GM23248 (cell line): Measurements from ENCODE around the gene LAMB2.

Experiments
- EZH2 ChIP-seq: fragments of 200-600 bp; sonication (generic); IDR thresholded peaks from 2 replicates; pipeline ENCODE4 v1.6.1; 2018; ENCODE audit warnings: antibody characterized with exemption, mild to moderate bottlenecking; ENCODE audit not compliant: insufficient read depth, poor library complexity, severe bottlenecking
- EZH2phosphoT487 ChIP-seq: fragments of 200-600 bp; sonication (generic); IDR thresholded peaks from 2 replicates; pipeline ENCODE4 v1.6.1; 2018; ENCODE audit warnings: antibody characterized with exemption, moderate library complexity, mild to moderate bottlenecking, low read depth; ENCODE audit not compliant: insufficient read depth

DNA sequence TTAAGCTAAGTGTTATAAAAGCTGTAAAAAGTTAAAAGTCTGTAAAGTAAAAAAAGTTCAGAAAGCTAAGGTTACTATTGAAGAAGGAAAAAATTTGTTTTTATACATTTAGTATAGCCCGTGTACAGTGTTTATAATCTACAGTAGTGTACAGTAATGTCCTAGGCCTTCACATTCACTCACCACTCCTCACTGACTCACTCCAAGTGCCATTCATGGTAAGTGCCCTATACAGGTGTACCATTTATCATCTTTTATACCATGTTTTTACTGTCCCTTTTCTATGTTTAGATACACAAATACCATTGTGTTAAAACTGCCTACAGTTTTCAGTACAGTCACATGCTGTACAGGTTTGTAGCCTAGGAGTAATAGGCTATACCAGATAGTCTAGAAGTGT, 24.4 kb upstream of the LAMB2 start:
- TF ChIP-seq EZH2phosphoT487: no peak
- TF ChIP-seq EZH2: no peak
